ENCODE results near the gene CRTAC1. TPM values are rescaled to one million over a fixed set of nuclear protein-coding genes. Genes with fewer than 3 reads are reported as not detected.

Gene CRTAC1
- polyA plus RNA-seq, 2 of the 4 experiments (the other 2 are of a cell fraction) = 0.32 to 0.39 TPM

GRCh38 chr10:97892506-97892905 is 137.9 kb downstream of the CRTAC1 start:
- peak overlapping the region in 1 of 2 experiments; percentile 56; a peak in 2 of 6 replicates for H3K27ac ChIP-seq
- FAIRE-seq (no peak), ATAC-seq (no peak), DNase-seq (ENCODE audit: low read depth in 1 of 2, low spot score in 1 of 2) (no peak)
- WGBS (ENCODE audit: missing lambda C conversion rate) = 79% methylated on average over 2 of the region's 2 CpGs
- POLR2A ChIA-PET = no interaction called here
- TF ChIP-seq, protein P1, sequence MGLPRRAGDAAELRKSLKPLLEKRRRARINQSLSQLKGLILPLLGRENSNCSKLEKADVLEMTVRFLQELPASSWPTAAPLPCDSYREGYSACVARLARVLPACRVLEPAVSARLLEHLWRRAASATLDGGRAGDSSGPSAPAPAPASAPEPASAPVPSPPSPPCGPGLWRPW (IDR thresholded peaks at IDR 0.05) = no peak
- CTCF ChIA-PET = interaction anchor here (0.6 to 1.4 kb wide), 2 partner anchors 22 to 23 kb away, joined by 3 to 9 read pairs; no protein-coding TSS in a partner anchor
- no peak overlapping the region for H3K4me2 ChIP-seq
- no peaks in the 10 kb centered on the region for H3K9me3 ChIP-seq
- H3K4me1 ChIP-seq = peaks cover 29% of the 10 kb centered on the region
- no peak overlapping the region for H3K4me3 ChIP-seq

- WGBS (ENCODE audit: missing lambda C conversion rate) = 91% methylated on average over 12 of the region's 17 CpGs
- TF ChIP-seq HOXB5 (CRISPR knock-in tag; IDR thresholded peaks at IDR 0.05) (no peak), TP53 (CRISPR knock-in tag; IDR thresholded peaks at IDR 0.05) (no peak), MAZ (IDR thresholded peaks at IDR 0.05; ENCODE audit: borderline replicate concordance, low read depth, low read length) (no peak)
- Histone ChIP-seq H3K27ac (peak overlapping the region in 1 of 2 experiments; percentile 56; a peak in 2 of 6 replicates), H3K4me3 (no peak overlapping the region), H3K4me1 (peaks cover 38% of the 10 kb centered on the region), H3K9me3 (no peaks in the 10 kb centered on the region), H3K4me2 (no peak overlapping the region)
- POLR2A ChIA-PET = interaction anchor here (0.5 kb wide), 1 partner anchor 42 kb away, joined by 3 read pairs; the partner anchor contains the start of gene GOLGA7B
- ATAC-seq (no peak), FAIRE-seq (no peak), DNase-seq (ENCODE audit: low read depth in 1 of 2, low spot score in 1 of 2) (no peak)
- CTCF ChIA-PET = interaction anchor here (0.8 to 1.4 kb wide), 2 partner anchors 23 to 31 kb away, joined by 3 to 9 read pairs; no protein-coding TSS in a partner anchor
Measured at GRCh38 chr10:97891497-97892167, 138.8 kb downstream of the CRTAC1 start.

DNA sequence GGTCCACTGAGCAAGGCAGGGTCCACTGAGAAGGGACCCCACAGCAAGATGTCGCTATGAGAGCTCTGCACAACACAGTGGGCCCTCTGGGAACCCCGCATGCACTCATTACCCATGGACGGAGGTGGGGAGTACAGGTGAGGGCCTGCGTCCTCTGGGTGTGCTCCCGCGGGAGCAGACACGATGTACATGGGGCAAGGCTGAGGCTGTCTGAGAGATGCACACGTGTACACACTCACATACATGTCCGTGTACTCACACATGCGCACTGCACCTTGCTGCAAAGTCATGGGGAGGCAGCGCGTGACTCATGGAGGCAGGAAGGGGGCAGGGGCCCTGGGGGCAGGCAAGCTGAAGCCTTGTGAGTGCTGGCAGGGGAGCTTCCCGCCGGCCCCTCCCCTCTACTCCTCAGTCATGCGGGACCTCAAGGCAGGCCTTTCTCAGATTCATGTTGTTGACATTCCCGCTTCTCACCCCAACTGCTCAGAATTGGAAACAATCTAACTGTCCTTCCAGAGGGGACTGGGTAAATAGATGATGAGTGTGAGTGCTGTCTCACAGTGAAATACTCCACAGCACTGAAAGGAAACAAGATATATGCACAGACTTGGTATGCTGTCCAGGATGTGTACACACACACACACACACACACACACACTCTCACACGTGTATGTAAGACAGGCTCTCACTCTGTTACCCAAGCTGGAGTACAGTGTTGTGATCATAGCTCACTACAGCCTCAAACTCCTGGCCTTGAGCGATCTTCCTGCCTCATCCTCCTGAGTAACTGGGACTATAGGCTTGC is 140.8 kb downstream of the CRTAC1 start:
- Histone ChIP-seq H3K27ac (peak overlapping the region; percentile 95 to 97), H3K4me3 (peak overlapping the region; percentile 25; the same call in 2 of the 3 replicates), H3K4me2 (peak overlapping the region; percentile 93), H3K4me1 (peaks cover 43% of the 10 kb centered on the region), H3K9me3 (no peaks in the 10 kb centered on the region)
- no peak for TF ChIP-seq FOSB (CRISPR knock-in tag; IDR thresholded peaks at IDR 0.05)
- TF ChIP-seq E2F6 (IDR thresholded peaks at IDR 0.05; ENCODE audit: borderline replicate concordance, low read depth) = peak; percentile 79
- TF ChIP-seq MAFK (IDR thresholded peaks at IDR 0.05; ENCODE audit: partially characterized antibody) = peak; percentile 18
- peak; percentile 4; the same call in 1 of the 2 replicates for TF ChIP-seq MYC (IDR thresholded peaks at IDR 0.05; ENCODE audit: borderline replicate concordance, low read length)
- peak; percentile 29; the same call in 1 of the 2 replicates for TF ChIP-seq JUNB (IDR thresholded peaks at IDR 0.05)
- no peak for TF ChIP-seq TFCP2L1 (CRISPR knock-in tag; IDR thresholded peaks at IDR 0.05)
- TF ChIP-seq, protein P2, sequence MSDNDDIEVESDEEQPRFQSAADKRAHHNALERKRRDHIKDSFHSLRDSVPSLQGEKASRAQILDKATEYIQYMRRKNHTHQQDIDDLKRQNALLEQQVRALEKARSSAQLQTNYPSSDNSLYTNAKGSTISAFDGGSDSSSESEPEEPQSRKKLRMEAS (IDR thresholded peaks at IDR 0.05) = peak; percentile 84; the same call in 1 of the 2 replicates
- TF ChIP-seq FOSL2 (IDR thresholded peaks at IDR 0.05) = peak; percentile 51; the same call in 1 of the 2 replicates
- peak; percentile 93 for TF ChIP-seq FOSL2 (CRISPR knock-in tag; IDR thresholded peaks at IDR 0.05)
- TF ChIP-seq BCL3 (IDR thresholded peaks at IDR 0.05) = no peak
- TF ChIP-seq HOXB5 (CRISPR knock-in tag; IDR thresholded peaks at IDR 0.05) = no peak
- TF ChIP-seq, protein P3, sequence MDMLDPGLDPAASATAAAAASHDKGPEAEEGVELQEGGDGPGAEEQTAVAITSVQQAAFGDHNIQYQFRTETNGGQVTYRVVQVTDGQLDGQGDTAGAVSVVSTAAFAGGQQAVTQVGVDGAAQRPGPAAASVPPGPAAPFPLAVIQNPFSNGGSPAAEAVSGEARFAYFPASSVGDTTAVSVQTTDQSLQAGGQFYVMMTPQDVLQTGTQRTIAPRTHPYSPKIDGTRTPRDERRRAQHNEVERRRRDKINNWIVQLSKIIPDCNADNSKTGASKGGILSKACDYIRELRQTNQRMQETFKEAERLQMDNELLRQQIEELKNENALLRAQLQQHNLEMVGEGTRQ (IDR thresholded peaks at IDR 0.05) = peak; percentile 77
- TF ChIP-seq HDAC2 (IDR thresholded peaks at IDR 0.05) = no peak
- peak in 1 of 2 experiments; percentile 23; a peak in 1 of 5 replicates for TF ChIP-seq EP300 (IDR thresholded peaks at IDR 0.05)
- FAIRE-seq (peak; percentile 84), ATAC-seq (peak; percentile 79 to 84), DNase-seq (ENCODE audit: low read depth in 1 of 2, low spot score in 1 of 2) (peak; percentile 90 to 94)
- ChIA-PET POLR2A (interaction anchor here (0.6 to 1.6 kb wide), 7 partner anchors 9 to 202 kb away, joined by 4 to 11 read pairs (median 5); partner anchors contain the start of genes AVPI1 and ZFYVE27), CTCF (interaction anchor here (1.0 to 11.8 kb wide), 14 partner anchors 8 to 156 kb away, joined by 3 to 134 read pairs (median 5); no protein-coding TSS in a partner anchor)
- 40% methylated on average over 4 of the region's 18 CpGs for WGBS (ENCODE audit: missing lambda C conversion rate)

All from A549 (cell line).